ENCODE data around the gene STKLD1.

DNA sequence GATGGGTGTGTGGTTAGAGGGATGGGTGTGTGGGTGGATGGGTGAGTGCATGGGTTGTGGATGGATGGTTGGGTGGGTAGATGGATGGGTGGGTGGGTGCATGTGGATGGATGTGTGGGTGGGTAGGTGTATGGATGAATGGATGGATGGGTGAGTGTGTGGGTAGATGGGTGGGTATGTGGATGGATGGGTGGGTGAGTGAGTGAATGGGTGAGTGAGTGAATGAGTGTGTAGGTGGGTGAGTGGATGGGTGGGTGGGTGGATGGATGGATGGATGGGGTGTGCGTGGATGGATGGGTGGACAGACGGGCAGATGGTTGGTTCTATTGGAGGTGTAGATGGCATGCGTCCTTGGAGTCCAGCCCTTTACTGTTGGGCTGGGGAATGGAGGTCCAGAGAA lies 17.2 kb downstream of the STKLD1 start:
- TF ChIP-seq RNF2 (IDR thresholded peaks at IDR 0.05; ENCODE audit: borderline replicate concordance, low read depth), result no peak
- TF ChIP-seq EP300 (IDR thresholded peaks at IDR 0.05), result no peak
- TF ChIP-seq, protein P1, sequence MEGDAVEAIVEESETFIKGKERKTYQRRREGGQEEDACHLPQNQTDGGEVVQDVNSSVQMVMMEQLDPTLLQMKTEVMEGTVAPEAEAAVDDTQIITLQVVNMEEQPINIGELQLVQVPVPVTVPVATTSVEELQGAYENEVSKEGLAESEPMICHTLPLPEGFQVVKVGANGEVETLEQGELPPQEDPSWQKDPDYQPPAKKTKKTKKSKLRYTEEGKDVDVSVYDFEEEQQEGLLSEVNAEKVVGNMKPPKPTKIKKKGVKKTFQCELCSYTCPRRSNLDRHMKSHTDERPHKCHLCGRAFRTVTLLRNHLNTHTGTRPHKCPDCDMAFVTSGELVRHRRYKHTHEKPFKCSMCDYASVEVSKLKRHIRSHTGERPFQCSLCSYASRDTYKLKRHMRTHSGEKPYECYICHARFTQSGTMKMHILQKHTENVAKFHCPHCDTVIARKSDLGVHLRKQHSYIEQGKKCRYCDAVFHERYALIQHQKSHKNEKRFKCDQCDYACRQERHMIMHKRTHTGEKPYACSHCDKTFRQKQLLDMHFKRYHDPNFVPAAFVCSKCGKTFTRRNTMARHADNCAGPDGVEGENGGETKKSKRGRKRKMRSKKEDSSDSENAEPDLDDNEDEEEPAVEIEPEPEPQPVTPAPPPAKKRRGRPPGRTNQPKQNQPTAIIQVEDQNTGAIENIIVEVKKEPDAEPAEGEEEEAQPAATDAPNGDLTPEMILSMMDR (IDR thresholded peaks at IDR 0.05), result no peak
- no peak for TF ChIP-seq POLR2A (IDR thresholded peaks at IDR 0.05; ENCODE audit: low read length)
- TF ChIP-seq, protein P2, sequence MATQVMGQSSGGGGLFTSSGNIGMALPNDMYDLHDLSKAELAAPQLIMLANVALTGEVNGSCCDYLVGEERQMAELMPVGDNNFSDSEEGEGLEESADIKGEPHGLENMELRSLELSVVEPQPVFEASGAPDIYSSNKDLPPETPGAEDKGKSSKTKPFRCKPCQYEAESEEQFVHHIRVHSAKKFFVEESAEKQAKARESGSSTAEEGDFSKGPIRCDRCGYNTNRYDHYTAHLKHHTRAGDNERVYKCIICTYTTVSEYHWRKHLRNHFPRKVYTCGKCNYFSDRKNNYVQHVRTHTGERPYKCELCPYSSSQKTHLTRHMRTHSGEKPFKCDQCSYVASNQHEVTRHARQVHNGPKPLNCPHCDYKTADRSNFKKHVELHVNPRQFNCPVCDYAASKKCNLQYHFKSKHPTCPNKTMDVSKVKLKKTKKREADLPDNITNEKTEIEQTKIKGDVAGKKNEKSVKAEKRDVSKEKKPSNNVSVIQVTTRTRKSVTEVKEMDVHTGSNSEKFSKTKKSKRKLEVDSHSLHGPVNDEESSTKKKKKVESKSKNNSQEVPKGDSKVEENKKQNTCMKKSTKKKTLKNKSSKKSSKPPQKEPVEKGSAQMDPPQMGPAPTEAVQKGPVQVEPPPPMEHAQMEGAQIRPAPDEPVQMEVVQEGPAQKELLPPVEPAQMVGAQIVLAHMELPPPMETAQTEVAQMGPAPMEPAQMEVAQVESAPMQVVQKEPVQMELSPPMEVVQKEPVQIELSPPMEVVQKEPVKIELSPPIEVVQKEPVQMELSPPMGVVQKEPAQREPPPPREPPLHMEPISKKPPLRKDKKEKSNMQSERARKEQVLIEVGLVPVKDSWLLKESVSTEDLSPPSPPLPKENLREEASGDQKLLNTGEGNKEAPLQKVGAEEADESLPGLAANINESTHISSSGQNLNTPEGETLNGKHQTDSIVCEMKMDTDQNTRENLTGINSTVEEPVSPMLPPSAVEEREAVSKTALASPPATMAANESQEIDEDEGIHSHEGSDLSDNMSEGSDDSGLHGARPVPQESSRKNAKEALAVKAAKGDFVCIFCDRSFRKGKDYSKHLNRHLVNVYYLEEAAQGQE (IDR thresholded peaks at IDR 0.05), result no peak
- TF ChIP-seq ZFP36 (IDR thresholded peaks at IDR 0.05; ENCODE audit: borderline replicate concordance, partially characterized antibody), result no peak
- TF ChIP-seq MAFK (IDR thresholded peaks at IDR 0.05; ENCODE audit: partially characterized antibody), result no peak
- no peak for TF ChIP-seq POLR2AphosphoS2 (conservative IDR thresholded peaks at IDR 0.05; ENCODE audit: low read length)
- TF ChIP-seq MYC (IDR thresholded peaks at IDR 0.05; ENCODE audit: borderline replicate concordance, low read length), result no peak
- no peak for TF ChIP-seq NR3C1 (IDR thresholded peaks at IDR 0.05)
- TF ChIP-seq, protein P3, sequence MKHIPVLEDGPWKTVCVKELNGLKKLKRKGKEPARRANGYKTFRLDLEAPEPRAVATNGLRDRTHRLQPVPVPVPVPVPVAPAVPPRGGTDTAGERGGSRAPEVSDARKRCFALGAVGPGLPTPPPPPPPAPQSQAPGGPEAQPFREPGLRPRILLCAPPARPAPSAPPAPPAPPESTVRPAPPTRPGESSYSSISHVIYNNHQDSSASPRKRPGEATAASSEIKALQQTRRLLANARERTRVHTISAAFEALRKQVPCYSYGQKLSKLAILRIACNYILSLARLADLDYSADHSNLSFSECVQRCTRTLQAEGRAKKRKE (CRISPR knock-in tag; IDR thresholded peaks at IDR 0.05; ENCODE audit: low read depth), result no peak

Measured in A549 (cell line).